Endothelial cell of umbilical vein (primary cell): ENCODE data around the gene PPP2R2C. TPM values are rescaled to one million over a fixed set of nuclear protein-coding genes. Genes with fewer than 3 reads are reported as not detected.

Source experiments
- BruUV-seq: library from RNA; stranded (reverse); fragments of 400-500 nt; replicated peaks from 2 replicates; lab custom pipeline; 2021; lab: Mats Ljungman, UMichigan
- CTCF ChIA-PET: fragments of 300-600, 350-600 bp; sonication (Branson Sonifier 250); formaldehyde crosslinking; loops from one replicate; lab custom pipeline; 2021; ENCODE audit warnings: antibody characterized with exemption, inconsistent platforms; lab: Charles Lee
- POLR2A ChIA-PET: fragments of 300-600, 350-600 bp; sonication (Branson Sonifier 250); formaldehyde crosslinking; loops from one replicate; lab custom pipeline; 2021; ENCODE audit warnings: antibody characterized with exemption, inconsistent platforms; lab: Charles Lee
- DNase-seq: peaks from one replicate; pipeline ENCODE4 v3.0.0-alpha.2; 2011; ENCODE audit warnings: low read depth, low spot score
- FAIRE-seq: peaks from 2 replicates; lab custom pipeline; 2011; peaks lifted over from hg19 to GRCh38; lab: Jason Lieb, UNC
- H2AFZ ChIP-seq: 2 replicates; pipeline ENCODE4 v1.6.0; 2012; ENCODE audit warnings: low read depth, low read length, control low read depth, inconsistent platforms
- H3K27ac ChIP-seq: 2 replicates; pipeline ENCODE4 v1.5.1; 2011; ENCODE audit warnings: low read depth, mild to moderate bottlenecking, control low read depth, low read length, moderate library complexity; ENCODE audit not compliant: insufficient read depth
- H3K27me3 ChIP-seq, 2 experiments: 2 replicates each; pipeline versions ENCODE4 v1.6.0 to v1.6.1; 2011; ENCODE audit warnings: low read length in 2 of 2, mixed read lengths in 1 of 2; ENCODE audit not compliant: control insufficient read depth in 2 of 2, insufficient read depth in 2 of 2
- H3K36me3 ChIP-seq, 2 experiments: 2 replicates in 1 of 2; 3 replicates in 1 of 2; pipeline ENCODE4 v1.5.1; 2011; ENCODE audit warnings: low read length in 2 of 2, mild to moderate bottlenecking in 1 of 2, moderate library complexity in 1 of 2; ENCODE audit not compliant: control insufficient read depth in 2 of 2, insufficient read depth in 2 of 2; ENCODE audit errors: extremely low read depth in 1 of 2
- H3K4me1 ChIP-seq: 3 replicates; pipeline ENCODE4 v1.5.1; 2011; ENCODE audit warnings: mild to moderate bottlenecking, low read length; ENCODE audit not compliant: control insufficient read depth, insufficient read depth; ENCODE audit errors: extremely low read depth
- H3K4me2 ChIP-seq: 2 replicates; pipeline ENCODE4 v1.6.1; 2011; ENCODE audit warnings: low read length, control low read depth, mixed read lengths; ENCODE audit not compliant: insufficient read depth
- H3K4me3 ChIP-seq, 3 experiments: fragments of 200-600 bp in 1 of 3; sonication (generic), shearing (Covaris generic) in 1 of 3; replicated peaks in 1 of 3; 2 replicates each; pipeline ENCODE4 v1.5.1; 2011 to 2016; ENCODE audit warnings: control low read depth in 3 of 3, low read length in 3 of 3, mild to moderate bottlenecking in 2 of 3, inconsistent platforms in 1 of 3, low read depth in 1 of 3, moderate library complexity in 1 of 3; ENCODE audit not compliant: insufficient read depth in 1 of 3
- H3K79me2 ChIP-seq: 2 replicates; pipeline ENCODE4 v1.6.0; 2012; ENCODE audit warnings: low read length, inconsistent platforms; ENCODE audit not compliant: control insufficient read depth, insufficient read depth
- H3K9ac ChIP-seq: replicated peaks from 2 replicates; pipeline ENCODE3; 2011; ENCODE audit warnings: low read length, control low read depth; ENCODE audit not compliant: insufficient read depth; ENCODE audit errors: extremely low read depth
- H3K9me1 ChIP-seq: replicated peaks from 3 replicates; pipeline ENCODE4 v1.6.0; 2011; ENCODE audit warnings: mild to moderate bottlenecking, low read length; ENCODE audit not compliant: control insufficient read depth, insufficient read depth; ENCODE audit errors: extremely low read depth
- H3K9me3 ChIP-seq: replicated peaks from 2 replicates; pipeline ENCODE4 v1.5.1; 2012; ENCODE audit warnings: low read length, inconsistent platforms; ENCODE audit not compliant: control insufficient read depth, insufficient read depth
- H4K20me1 ChIP-seq: replicated peaks from 2 replicates; pipeline ENCODE3; 2011; ENCODE audit warnings: mild to moderate bottlenecking, low read length; ENCODE audit not compliant: control insufficient read depth, insufficient read depth; ENCODE audit errors: extremely low read depth
- CTCF ChIP-seq, 2 donors: IDR thresholded peaks; 1 replicate in 1 of 2; 2 replicates in 1 of 2; pipeline ENCODE4 v1.5.1; 2011; ENCODE audit warnings: low read length in 2 of 2, mild to moderate bottlenecking in 2 of 2, moderate library complexity in 2 of 2, control low read depth in 1 of 2, inconsistent platforms in 1 of 2, low read depth in 1 of 2; ENCODE audit not compliant: insufficient read depth in 1 of 2; ENCODE audit errors: extremely low read depth in 1 of 2
- EZH2 ChIP-seq: IDR thresholded peaks from 2 replicates; pipeline ENCODE4 v1.6.1; 2012; ENCODE audit warnings: borderline replicate concordance, low read depth, mild to moderate bottlenecking, moderate library complexity, low read length, inconsistent platforms; ENCODE audit not compliant: severe bottlenecking
- FOS ChIP-seq: IDR thresholded peaks from 2 replicates; pipeline ENCODE4 v1.6.1; 2011; ENCODE audit warnings: mild to moderate bottlenecking, low read length, moderate library complexity, borderline replicate concordance; ENCODE audit not compliant: insufficient read depth
- GATA2 ChIP-seq: IDR thresholded peaks from 2 replicates; pipeline ENCODE4 v1.7.0; 2011; ENCODE audit warnings: low read depth, mild to moderate bottlenecking, moderate library complexity, mixed read lengths, low read length; ENCODE audit not compliant: insufficient read length, insufficient read depth
- JUN ChIP-seq: IDR thresholded peaks from 2 replicates; pipeline ENCODE4 v1.6.1; 2011; ENCODE audit warnings: borderline replicate concordance, low read depth; ENCODE audit not compliant: insufficient read length, insufficient read depth
- MAX ChIP-seq: IDR thresholded peaks from 2 replicates; pipeline ENCODE4 v1.6.1; 2011; ENCODE audit not compliant: insufficient read depth, insufficient read length
- POLR2A ChIP-seq: IDR thresholded peaks from 2 replicates; pipeline ENCODE4 v1.6.1; 2012; ENCODE audit warnings: low read depth, mild to moderate bottlenecking, control low read depth, low read length
- POLR2AphosphoS5 ChIP-seq: IDR thresholded peaks from 2 replicates; pipeline ENCODE4 v1.6.1; 2012; ENCODE audit warnings: low read depth, mild to moderate bottlenecking, control low read depth, low read length, moderate library complexity; ENCODE audit not compliant: insufficient read depth
- dilution Hi-C: fragments of 300-500 bp; cut with MboI; formaldehyde crosslinking; loops from one replicate; pipeline ENCODE4 v1.15.0; 2019; ENCODE audit warnings: low sequenced_read_pairs; ENCODE audit not compliant: extremely low pct_ligation_motif_present
- intact Hi-C: fragments of 100-400 bp; cut with micrococcal nuclease; formaldehyde crosslinking; loops from one replicate; pipeline ENCODE4 v1.10.0; 2022
- polyA plus RNA-seq, 4 experiments: library from polyadenylated mRNA; depleted of rRNA in 3 of 4; stranded (reverse) in 3 of 4; unstranded in 1 of 4; fragments of >200 nt; gene quantifications; 2 replicates each; pipeline versions ENCODE4 v1.2.1 to v1.2.3, GENCODE V29; 2011 to 2012; ENCODE audit warnings: missing spikeins in 1 of 4
- total RNA-seq: library from RNA; stranded (reverse); gene quantifications from 2 replicates; pipeline ENCODE4 v1.2.3, GENCODE V29; 2021

Gene PPP2R2C
- total and polyA plus RNA-seq, 2 donors (not counting 3 experiments of a cell fraction or from before 2014, with no cell fraction given) = 0.03 to 0.09 TPM

GRCh38 chr4:6301732-6302442 lies 170.5 kb downstream of the PPP2R2C start:
- FAIRE-seq = no peak
- CTCF ChIA-PET = interaction anchor here (1.4 kb wide), 1 partner anchor 51 kb away, joined by 3 read pairs; no protein-coding TSS in a partner anchor
- no peak overlapping the region for H3K4me3 ChIP-seq

More at GRCh38 chr4:6301732-6302442, 170.5 kb downstream of the PPP2R2C start:
- H3K36me3 ChIP-seq = peaks cover 2 to 43% of the 10 kb centered on the region in 2 experiments
- dilution Hi-C loops (no loop called here), intact Hi-C loops (no loop called here)
- POLR2A ChIA-PET = no interaction called here
- no peak overlapping the region for H3K27ac ChIP-seq
- TF ChIP-seq JUN = no peak
- no peak for TF ChIP-seq POLR2A
- TF ChIP-seq POLR2AphosphoS5 = no peak
- no peak for TF ChIP-seq FOS
- no peak for TF ChIP-seq MAX
- no peak for TF ChIP-seq CTCF (IDR thresholded peaks at IDR 0.05; ENCODE audit: extremely low read depth in 1 of 2, insufficient read depth in 1 of 2, low read depth in 1 of 2, low read length in 2 of 2)
- no peak for TF ChIP-seq EZH2
- TF ChIP-seq GATA2 = no peak
- H3K4me2 ChIP-seq = no peak overlapping the region
- H3K4me1 ChIP-seq = no peaks in the 10 kb centered on the region
- no peak overlapping the region for H3K9ac ChIP-seq
- no peaks in the 10 kb centered on the region for H3K9me1 ChIP-seq
- H3K79me2 ChIP-seq = no peaks in the 10 kb centered on the region
- no peak for DNase-seq
- H3K27me3 ChIP-seq = peaks cover 0 to 2% of the 10 kb centered on the region in 2 experiments
- no peaks in the 10 kb centered on the region for H3K9me3 ChIP-seq
- no TSS peak for BruUV-seq
- H2AFZ ChIP-seq = no peak overlapping the region
- H4K20me1 ChIP-seq = no peaks in the 10 kb centered on the region
